ENCODE results near the gene GAL3ST3. TPM values are rescaled to one million over a fixed set of nuclear protein-coding genes. Genes with fewer than 3 reads are reported as not detected.

The GAL3ST3 gene
- total RNA-seq, 1 donor: not detected

- H3K4me2 ChIP-seq (ENCODE audit: insufficient read depth, low read length): no peak overlapping the region
- no peak overlapping the region for H3K4me3 ChIP-seq (ENCODE audit: insufficient read depth, low read length)
- peak; percentile 88 for DNase-seq (ENCODE audit: insufficient read length, low spot score, missing footprints)
- peak overlapping the region; percentile 52 for H3K27ac ChIP-seq (ENCODE audit: low read depth, low read length)
- peaks cover 10% of the 10 kb centered on the region for H4K20me1 ChIP-seq (ENCODE audit: insufficient read depth, low read length)
- no peaks in the 10 kb centered on the region for H3K9me3 ChIP-seq (ENCODE audit: low read depth, low read length)
- H3K79me2 ChIP-seq (ENCODE audit: insufficient read depth, low read length): peaks cover 50% of the 10 kb centered on the region
- H3K4me1 ChIP-seq (ENCODE audit: insufficient read depth, low read length): peaks cover 16% of the 10 kb centered on the region
- H3K27me3 ChIP-seq (ENCODE audit: insufficient read depth, low read length): no peaks in the 10 kb centered on the region
- H2AFZ ChIP-seq (ENCODE audit: low read length): no peak overlapping the region
- H3K36me3 ChIP-seq (ENCODE audit: insufficient read depth, low read length): peaks cover 60% of the 10 kb centered on the region
- TF ChIP-seq CTCF (IDR thresholded peaks at IDR 0.05; ENCODE audit: extremely low read depth, low read depth, low read length): no peak
Measured at GRCh38 chr11:66055021-66055420, 6.1 kb upstream of the GAL3ST3 start.

DNA sequence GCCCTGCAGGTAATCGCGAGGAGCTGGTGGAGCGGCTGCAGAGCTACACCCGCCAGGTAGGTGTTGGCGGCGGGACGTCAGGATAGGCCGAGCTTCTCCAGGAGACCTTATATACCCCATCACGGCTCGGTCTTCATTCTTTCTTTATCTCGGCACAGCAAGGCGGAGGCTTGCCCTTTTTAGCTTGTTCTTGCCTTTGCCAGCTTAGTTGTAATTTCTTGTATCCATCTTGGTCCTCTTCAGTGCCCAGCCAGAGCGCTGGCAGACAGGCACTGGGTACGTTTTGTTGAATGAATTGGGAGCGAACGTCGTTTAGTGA, 3.7 kb upstream of the GAL3ST3 start:
- peak; percentile 46 for DNase-seq (ENCODE audit: insufficient read length, low spot score, missing footprints)
- Histone ChIP-seq H3K4me2 (ENCODE audit: insufficient read depth, low read length) (peak overlapping the region; percentile 100), H3K36me3 (ENCODE audit: insufficient read depth, low read length) (peaks cover 37% of the 10 kb centered on the region), H2AFZ (ENCODE audit: low read length) (peak overlapping the region; percentile 92), H3K79me2 (ENCODE audit: insufficient read depth, low read length) (peaks cover 42% of the 10 kb centered on the region), H4K20me1 (ENCODE audit: insufficient read depth, low read length) (peaks cover 10% of the 10 kb centered on the region), H3K27me3 (ENCODE audit: insufficient read depth, low read length) (peaks cover 16% of the 10 kb centered on the region), H3K4me3 (ENCODE audit: insufficient read depth, low read length) (peak overlapping the region; percentile 99), H3K27ac (ENCODE audit: low read depth, low read length) (peak overlapping the region; percentile 91), H3K4me1 (ENCODE audit: insufficient read depth, low read length) (peaks cover 16% of the 10 kb centered on the region), H3K9me3 (ENCODE audit: low read depth, low read length) (no peaks in the 10 kb centered on the region)
- TF ChIP-seq CTCF (IDR thresholded peaks at IDR 0.05; ENCODE audit: extremely low read depth, low read depth, low read length): no peak

DNA sequence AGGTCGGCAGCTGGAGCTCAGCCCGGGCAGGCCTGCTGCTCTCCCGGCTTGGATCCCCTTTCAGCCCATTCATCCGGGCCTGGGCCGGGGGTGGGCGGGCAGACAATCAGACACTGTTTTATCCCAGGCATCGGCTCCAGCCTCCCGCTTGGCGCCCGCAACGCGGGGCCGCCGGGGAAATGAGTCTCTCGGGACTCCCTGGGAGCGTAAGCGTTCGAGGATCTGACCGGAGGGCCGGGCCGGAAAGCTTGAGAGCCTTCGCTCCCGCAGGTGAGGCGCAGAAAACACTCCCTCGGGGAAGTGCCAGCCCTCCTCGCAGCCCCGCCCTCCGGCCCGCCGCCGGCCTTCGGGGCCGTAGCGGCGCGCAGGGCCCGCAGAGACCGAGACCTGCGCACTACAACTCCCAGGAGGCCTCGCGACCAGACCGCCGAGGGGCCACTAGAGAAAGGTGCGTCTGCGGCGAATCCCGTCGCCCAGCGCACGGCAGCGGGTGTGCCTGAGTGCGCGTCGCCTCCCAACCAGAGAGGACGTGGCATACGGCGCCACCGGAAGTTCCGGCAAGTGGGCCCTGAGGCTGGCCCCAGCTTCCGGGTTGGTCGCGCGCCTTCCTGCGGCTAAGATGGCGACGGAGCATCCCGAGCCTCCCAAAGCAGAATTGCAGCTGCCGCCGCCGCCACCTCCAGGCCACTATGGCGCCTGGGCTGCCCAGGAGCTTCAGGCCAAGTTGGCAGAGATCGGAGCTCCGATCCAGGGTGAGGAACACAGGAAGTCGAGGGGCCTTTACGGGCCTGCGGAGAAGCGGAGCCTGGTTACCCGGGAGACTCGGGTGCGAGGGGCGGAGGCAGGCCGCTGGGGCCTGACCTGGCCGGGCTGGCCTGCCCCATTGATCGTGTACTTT, 3.1 kb upstream of the GAL3ST3 start, which contains the start of gene SF3B2:
SF3B2 (plus strand) TSS at position 599 of the 898 bp plus-strand sequence; CDS start at position 620, 21 bp downstream.
- peak within 1 kb of the TSS; percentile 92 for H2AFZ ChIP-seq (ENCODE audit: low read length)
- H3K27me3 ChIP-seq (ENCODE audit: insufficient read depth, low read length): peaks cover 16% of the 10 kb centered on the region
- no peaks in the 10 kb centered on the region for H3K9me3 ChIP-seq (ENCODE audit: low read depth, low read length)
- peak within 1 kb of the TSS; percentile 91 for H3K27ac ChIP-seq (ENCODE audit: low read depth, low read length)
- peaks cover 31% of the 10 kb centered on the region for H3K36me3 ChIP-seq (ENCODE audit: insufficient read depth, low read length)
- peaks cover 37% of the 10 kb centered on the region for H3K79me2 ChIP-seq (ENCODE audit: insufficient read depth, low read length)
- peaks cover 16% of the 10 kb centered on the region for H3K4me1 ChIP-seq (ENCODE audit: insufficient read depth, low read length)
- no peak for TF ChIP-seq CTCF (IDR thresholded peaks at IDR 0.05; ENCODE audit: extremely low read depth, low read depth, low read length)
- peak within 1 kb of the TSS; percentile 100 for H3K4me2 ChIP-seq (ENCODE audit: insufficient read depth, low read length)
- DNase-seq (ENCODE audit: insufficient read length, low spot score, missing footprints): peak; percentile 99
- H3K4me3 ChIP-seq (ENCODE audit: insufficient read depth, low read length): peak within 1 kb of the TSS; percentile 99
- peaks cover 10% of the 10 kb centered on the region for H4K20me1 ChIP-seq (ENCODE audit: insufficient read depth, low read length)

GRCh38 chr11:66051371-66051765, 2.4 kb upstream of the GAL3ST3 start:
- peaks cover 10% of the 10 kb centered on the region for H4K20me1 ChIP-seq (ENCODE audit: insufficient read depth, low read length)
- DNase-seq (ENCODE audit: insufficient read length, low spot score, missing footprints): peak; percentile 53
- H3K27me3 ChIP-seq (ENCODE audit: insufficient read depth, low read length): peaks cover 16% of the 10 kb centered on the region
- peaks cover 33% of the 10 kb centered on the region for H3K79me2 ChIP-seq (ENCODE audit: insufficient read depth, low read length)
- H3K4me2 ChIP-seq (ENCODE audit: insufficient read depth, low read length): peak overlapping the region; percentile 100
- peak overlapping the region; percentile 92 for H2AFZ ChIP-seq (ENCODE audit: low read length)
- peak overlapping the region; percentile 99 for H3K4me3 ChIP-seq (ENCODE audit: insufficient read depth, low read length)
- peaks cover 24% of the 10 kb centered on the region for H3K36me3 ChIP-seq (ENCODE audit: insufficient read depth, low read length)
- no peaks in the 10 kb centered on the region for H3K9me3 ChIP-seq (ENCODE audit: low read depth, low read length)
- H3K4me1 ChIP-seq (ENCODE audit: insufficient read depth, low read length): peaks cover 16% of the 10 kb centered on the region
- TF ChIP-seq CTCF (IDR thresholded peaks at IDR 0.05; ENCODE audit: extremely low read depth, low read depth, low read length): no peak
- H3K27ac ChIP-seq (ENCODE audit: low read depth, low read length): peak overlapping the region; percentile 91

Measured in osteoblast (primary cell).